ENCODE results near the gene C22orf42.
A peak's percentile ranks its signal among the peaks of the same experiment; 100 is the strongest.

C22orf42 gene, protein sequence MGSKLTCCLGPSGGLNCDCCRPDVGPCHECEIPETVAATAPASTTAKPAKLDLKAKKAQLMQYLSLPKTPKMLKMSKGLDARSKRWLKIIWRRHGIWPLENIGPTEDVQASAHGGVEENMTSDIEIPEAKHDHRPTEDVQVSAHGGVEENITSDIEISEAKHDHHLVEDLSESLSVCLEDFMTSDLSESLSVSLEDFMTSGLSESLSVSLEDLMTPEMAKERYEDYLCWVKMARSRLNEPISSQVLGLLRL

DNA sequence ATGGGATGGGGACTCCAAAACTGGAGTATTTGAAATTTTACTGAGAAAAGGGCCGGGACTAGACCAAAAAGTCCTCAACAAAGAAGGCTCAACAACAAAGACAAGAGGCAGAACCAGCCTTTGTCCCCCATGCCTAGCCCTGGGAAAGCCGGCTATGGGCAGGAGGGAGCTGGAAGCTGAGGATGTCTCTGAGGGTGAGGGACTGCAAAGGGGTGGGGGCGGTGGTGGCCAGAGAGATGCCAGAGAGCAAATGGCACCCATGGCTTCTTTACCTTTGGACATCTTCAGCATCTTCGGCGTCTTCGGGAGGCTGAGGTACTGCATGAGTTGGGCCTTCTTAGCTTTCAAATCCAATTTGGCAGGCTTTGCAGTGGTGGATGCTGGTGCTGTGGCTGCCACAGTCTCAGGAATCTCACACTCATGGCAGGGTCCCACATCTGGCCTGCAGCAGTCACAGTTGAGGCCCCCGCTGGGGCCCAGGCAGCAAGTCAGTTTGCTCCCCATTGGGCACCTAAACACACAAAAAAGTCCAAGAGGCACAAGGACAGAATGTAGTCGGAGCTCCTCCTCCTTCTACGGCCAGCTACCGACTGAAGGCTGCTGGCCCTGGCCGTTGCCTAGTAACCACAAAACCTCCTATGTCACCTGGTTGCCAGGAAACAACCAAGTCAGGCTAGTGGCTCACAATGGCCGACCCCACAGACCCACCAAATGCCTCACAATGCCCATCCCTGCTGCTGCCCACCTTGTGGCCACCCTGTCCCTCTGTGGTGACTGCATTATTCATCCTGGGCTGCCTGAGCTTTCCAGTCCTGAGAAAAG lies at the start of gene C22orf42:
TSS of gene C22orf42 (minus strand) at position 592 of the 822 bp plus-strand sequence. CDS start at position 504, 88 bp downstream.
- DNase-seq (ENCODE audit: low read depth) = no peak
- Histone ChIP-seq H3K9ac (ENCODE audit: low read length) (no peak within 1 kb of the TSS), H3K4me1 (ENCODE audit: control insufficient read depth, insufficient read depth, low read length) (no peaks in the 10 kb centered on the region), H3K36me3 (ENCODE audit: control insufficient read depth, insufficient read depth, low read length, severe bottlenecking) (no peaks in the 10 kb centered on the region), H3K27me3 (replicated peaks; ENCODE audit: control insufficient read depth, insufficient read depth, low read length) (peaks cover 6% of the 10 kb centered on the region), H3K4me3 (ENCODE audit: low read length) (no peak within 1 kb of the TSS), H3K9me3 (ENCODE audit: control insufficient read depth, low read length) (no peaks in the 10 kb centered on the region)

DNA sequence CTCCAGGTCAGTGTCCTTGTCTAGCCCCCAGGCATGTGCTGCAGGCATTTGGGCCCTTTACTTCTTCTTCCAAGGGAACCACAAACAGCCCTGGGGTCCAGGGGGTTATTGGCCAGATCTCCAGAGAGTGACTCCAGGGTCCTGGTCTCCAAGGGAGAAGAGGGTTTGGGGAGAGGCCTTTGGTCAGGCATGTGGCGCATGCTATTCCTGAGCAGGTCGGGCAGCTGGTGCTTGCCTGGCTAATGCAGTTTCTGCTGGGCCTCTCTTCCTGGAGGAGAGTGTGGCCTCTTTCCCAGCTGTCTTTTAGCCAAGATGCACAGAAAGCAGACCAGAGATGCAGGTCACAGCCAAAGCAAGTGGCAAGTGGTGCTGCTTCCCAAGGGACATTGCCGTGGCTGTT lies 49.6 kb upstream of the C22orf42 start:
- DNase-seq (ENCODE audit: low read depth) = no peak
- Histone ChIP-seq H3K9me3 (ENCODE audit: control insufficient read depth, low read length) (no peaks in the 10 kb centered on the region), H3K27me3 (replicated peaks; ENCODE audit: control insufficient read depth, insufficient read depth, low read length) (peaks cover 22% of the 10 kb centered on the region), H3K36me3 (ENCODE audit: control insufficient read depth, insufficient read depth, low read length, severe bottlenecking) (no peaks in the 10 kb centered on the region), H3K4me1 (ENCODE audit: control insufficient read depth, insufficient read depth, low read length) (no peaks in the 10 kb centered on the region), H3K4me3 (ENCODE audit: low read length) (no peak overlapping the region), H3K9ac (ENCODE audit: low read length) (no peak overlapping the region)

DNA sequence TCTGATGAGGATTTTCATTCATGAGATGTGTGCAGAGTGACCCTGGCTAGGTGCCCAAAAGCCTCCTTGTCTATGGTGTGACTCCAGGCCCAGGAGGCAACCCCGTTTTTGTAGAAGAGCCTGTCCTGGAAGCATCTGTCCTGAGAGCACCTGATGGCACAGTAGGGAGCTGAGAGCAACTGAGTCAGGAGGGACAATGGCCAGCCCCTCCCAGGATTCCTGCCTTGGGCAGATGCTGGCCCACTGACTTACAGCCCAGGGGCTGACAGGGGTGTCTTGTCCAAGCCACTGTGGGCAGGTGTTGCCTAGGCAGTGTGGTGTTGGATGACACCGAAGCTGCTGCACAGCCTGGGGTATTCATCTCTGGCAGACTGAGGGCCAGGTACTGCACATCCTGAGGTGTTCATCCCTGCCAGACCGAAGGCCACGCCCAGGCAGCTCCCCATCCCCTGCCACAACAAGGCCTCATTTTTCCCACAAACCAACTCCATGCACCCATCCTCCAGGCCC lies 48.9 kb upstream of the C22orf42 start:
- no peaks in the 10 kb centered on the region for H3K36me3 ChIP-seq (ENCODE audit: control insufficient read depth, insufficient read depth, low read length, severe bottlenecking)
- DNase-seq (ENCODE audit: low read depth) = no peak
- H3K4me3 ChIP-seq (ENCODE audit: low read length) = no peak overlapping the region
- no peaks in the 10 kb centered on the region for H3K9me3 ChIP-seq (ENCODE audit: control insufficient read depth, low read length)
- H3K27me3 ChIP-seq (replicated peaks; ENCODE audit: control insufficient read depth, insufficient read depth, low read length) = peaks cover 25% of the 10 kb centered on the region
- no peak overlapping the region for H3K9ac ChIP-seq (ENCODE audit: low read length)
- no peaks in the 10 kb centered on the region for H3K4me1 ChIP-seq (ENCODE audit: control insufficient read depth, insufficient read depth, low read length)

DNA sequence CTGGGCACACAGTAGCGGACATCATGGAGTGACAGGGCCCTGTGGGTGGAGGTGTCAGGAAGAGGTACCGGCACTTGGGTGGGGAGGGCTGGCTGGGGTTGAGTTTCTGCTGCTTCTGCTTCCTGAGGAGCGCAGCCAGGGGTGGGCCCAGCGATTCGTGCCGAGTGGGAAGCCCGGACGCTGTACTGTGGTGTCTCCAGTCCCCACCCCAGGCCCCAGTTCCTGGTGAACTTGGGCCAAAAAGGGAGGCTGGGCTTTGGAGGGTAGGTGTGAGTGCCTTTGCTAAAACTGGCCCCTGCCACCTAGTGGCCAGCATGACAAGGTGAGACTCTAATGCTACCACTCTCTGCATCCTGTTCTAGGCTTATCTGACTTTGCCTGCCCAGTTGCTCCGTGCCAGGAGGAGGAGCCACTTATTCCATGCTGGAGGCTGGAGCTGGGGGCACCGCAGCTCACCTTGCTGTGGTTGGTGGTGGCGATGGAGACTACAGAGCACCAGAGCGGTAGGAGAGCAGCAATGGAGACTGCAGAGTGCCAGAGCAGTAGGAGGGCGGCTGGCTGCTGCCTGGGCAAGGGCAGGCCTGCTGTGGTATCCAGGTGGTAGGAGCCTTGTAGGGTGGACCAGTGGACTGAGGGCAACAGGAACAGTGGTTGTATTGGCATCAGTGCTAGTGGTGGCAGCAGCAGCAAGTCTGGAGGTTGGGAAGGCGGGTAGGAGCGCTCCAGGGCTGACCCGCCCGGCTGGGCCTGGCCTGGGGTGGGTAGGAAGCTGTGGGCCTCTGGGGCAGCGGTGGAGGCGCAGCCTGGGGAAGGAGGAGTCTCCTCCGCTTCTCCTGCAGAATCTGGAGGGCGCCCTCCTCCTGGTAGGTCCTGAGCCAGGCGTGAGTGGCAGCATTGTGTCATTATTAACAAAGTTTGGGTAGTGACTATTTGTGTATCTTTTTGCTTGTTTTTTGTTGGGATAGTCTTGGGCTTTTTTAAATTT lies 48.0 kb upstream of the C22orf42 start:
- peak; percentile 11 for DNase-seq (ENCODE audit: low read depth)
- Histone ChIP-seq H3K4me1 (ENCODE audit: control insufficient read depth, insufficient read depth, low read length) (no peaks in the 10 kb centered on the region), H3K9me3 (ENCODE audit: control insufficient read depth, low read length) (no peaks in the 10 kb centered on the region), H3K9ac (ENCODE audit: low read length) (no peak overlapping the region), H3K36me3 (ENCODE audit: control insufficient read depth, insufficient read depth, low read length, severe bottlenecking) (no peaks in the 10 kb centered on the region), H3K4me3 (ENCODE audit: low read length) (no peak overlapping the region), H3K27me3 (replicated peaks; ENCODE audit: control insufficient read depth, insufficient read depth, low read length) (peaks cover 27% of the 10 kb centered on the region)

DNA sequence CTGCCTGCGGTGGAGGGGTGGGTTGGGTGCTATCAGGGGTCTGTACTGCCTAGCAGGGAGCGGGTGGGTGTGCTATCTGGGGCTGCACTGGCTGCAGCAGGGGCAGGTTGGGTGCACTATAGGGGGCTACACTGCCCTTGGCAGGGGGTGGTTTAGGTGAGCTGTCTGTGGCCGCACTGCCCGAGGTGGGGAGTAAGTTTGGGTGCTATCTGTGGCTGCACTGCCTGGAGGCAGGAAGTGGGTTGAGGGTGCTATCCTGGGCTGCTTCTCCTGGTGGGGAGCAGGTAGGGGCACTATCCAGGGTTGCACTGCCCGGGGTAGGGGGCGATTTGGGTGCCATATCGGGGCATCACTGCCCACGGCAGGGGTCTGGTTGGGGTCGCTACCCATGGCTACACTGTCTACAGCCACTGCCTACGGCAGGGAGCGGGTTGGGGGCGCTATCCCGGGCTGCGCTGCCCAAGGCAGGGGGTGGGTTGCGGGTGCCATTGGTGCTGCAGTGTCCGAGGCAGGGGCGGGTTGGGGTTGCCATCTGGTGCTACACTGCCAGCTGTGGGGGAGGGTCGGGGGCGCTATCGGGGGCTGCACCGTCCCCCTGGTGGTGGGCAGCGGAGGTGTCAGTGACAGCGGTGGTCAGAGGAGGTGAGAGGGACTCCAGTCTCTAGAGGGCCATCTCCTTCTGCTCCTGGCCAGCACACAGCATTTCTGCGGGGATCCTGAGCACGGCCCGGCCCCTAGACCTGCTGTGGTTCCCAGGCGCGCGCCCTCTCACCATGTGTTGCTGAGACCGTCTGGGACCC lies 47.1 kb upstream of the C22orf42 start:
- DNase-seq (ENCODE audit: low read depth) = no peak
- H3K4me1 ChIP-seq (ENCODE audit: control insufficient read depth, insufficient read depth, low read length) = no peaks in the 10 kb centered on the region
- no peak overlapping the region for H3K4me3 ChIP-seq (ENCODE audit: low read length)
- H3K36me3 ChIP-seq (ENCODE audit: control insufficient read depth, insufficient read depth, low read length, severe bottlenecking) = no peaks in the 10 kb centered on the region
- no peak overlapping the region for H3K9ac ChIP-seq (ENCODE audit: low read length)
- H3K27me3 ChIP-seq (replicated peaks; ENCODE audit: control insufficient read depth, insufficient read depth, low read length) = peaks cover 31% of the 10 kb centered on the region
- no peaks in the 10 kb centered on the region for H3K9me3 ChIP-seq (ENCODE audit: control insufficient read depth, low read length)

DNA sequence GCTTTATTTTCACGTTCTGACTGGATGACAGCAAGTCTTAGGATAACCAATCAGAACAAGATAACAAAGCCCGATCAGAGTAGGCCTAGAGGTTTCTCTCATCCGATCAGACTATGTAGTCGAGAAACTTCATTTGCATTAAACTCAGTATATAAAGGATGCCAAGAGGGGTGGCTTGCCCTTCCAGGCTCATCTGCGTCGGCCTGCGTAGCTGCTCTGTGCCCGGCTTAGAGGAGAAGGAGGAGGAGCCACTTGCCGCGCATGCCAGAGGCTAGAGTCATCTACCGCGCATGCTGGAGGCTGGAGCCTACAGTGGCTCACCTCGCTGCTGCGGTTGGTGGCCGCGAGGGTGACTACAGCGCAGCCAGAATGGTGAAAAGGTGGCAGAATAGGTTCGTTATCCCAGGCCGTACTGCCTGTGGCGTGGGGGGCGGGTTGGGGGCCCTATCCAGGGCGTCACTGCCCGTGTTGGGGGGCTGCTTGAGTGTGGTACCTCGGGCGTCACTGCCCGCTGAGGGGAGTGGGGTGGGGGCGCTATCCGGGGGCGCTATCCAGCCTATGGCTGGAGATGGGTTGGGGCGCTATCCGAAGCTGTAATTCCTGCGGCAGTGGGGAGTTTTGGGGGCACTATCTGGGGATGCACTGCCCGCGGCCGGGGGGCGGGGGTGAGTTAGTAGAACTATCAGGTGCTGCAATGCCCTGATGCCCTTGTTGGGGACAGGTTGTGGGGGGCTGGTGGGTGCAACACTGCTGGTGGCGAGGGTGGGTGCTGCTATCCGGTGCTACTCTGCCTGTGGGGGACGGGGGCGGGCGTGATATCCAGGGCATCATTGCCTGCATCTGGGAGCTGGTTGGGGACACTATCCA lies 46.0 kb upstream of the C22orf42 start, which contains the start of gene RFPL2:
TSS of gene RFPL2 (minus strand) at position 218 of the 867 bp plus-strand sequence. CDS start 2,622 bp downstream, outside the sequence.
- Histone ChIP-seq H3K9ac (ENCODE audit: low read length) (no peak within 1 kb of the TSS), H3K27me3 (replicated peaks; ENCODE audit: control insufficient read depth, insufficient read depth, low read length) (peaks cover 25% of the 10 kb centered on the region), H3K4me3 (ENCODE audit: low read length) (no peak within 1 kb of the TSS), H3K36me3 (ENCODE audit: control insufficient read depth, insufficient read depth, low read length, severe bottlenecking) (no peaks in the 10 kb centered on the region), H3K4me1 (ENCODE audit: control insufficient read depth, insufficient read depth, low read length) (no peaks in the 10 kb centered on the region), H3K9me3 (ENCODE audit: control insufficient read depth, low read length) (no peaks in the 10 kb centered on the region)
- no peak for DNase-seq (ENCODE audit: low read depth)

DNA sequence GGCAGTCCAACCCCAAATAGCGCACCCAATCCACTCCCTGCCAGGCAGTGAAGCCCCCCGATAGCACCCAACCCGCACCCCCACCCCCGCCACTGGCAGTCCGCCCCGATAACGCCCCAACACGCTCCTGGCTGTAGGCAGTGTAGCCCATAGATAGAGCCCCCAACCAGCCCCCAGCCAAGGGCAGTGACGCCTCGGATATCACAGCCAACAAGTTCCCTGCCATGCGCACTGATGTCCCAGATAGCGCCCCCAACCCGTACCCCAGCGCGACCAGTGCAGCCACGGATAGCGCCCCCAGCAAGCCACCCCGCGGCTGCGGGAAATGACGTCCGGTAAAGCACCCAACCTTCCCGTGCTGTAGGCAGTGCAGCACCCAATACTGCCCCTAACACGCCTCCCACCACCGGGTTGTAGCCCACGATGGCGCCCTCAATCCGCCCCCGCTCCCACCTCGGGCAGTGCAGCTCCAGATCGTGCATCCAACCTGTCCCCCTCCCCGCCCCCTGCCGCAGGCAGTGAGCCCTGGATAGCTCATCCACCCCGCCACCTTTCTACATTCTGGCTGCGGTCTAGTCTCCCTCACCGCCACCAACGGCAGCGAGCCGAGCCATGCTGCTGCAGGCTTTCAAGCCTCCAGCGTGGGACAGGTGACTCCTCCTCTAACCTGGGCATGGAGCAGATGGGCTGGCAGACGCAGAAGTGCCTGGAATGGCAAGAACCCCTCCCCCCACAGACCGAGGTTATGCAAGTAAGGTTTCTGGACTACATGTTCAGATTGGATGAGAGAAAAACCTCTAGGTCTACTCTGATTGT lies 45.1 kb upstream of the C22orf42 start:
- DNase-seq (ENCODE audit: low read depth) = no peak
- Histone ChIP-seq H3K27me3 (replicated peaks; ENCODE audit: control insufficient read depth, insufficient read depth, low read length) (peaks cover 25% of the 10 kb centered on the region), H3K4me1 (ENCODE audit: control insufficient read depth, insufficient read depth, low read length) (no peaks in the 10 kb centered on the region), H3K9ac (ENCODE audit: low read length) (no peak overlapping the region), H3K9me3 (ENCODE audit: control insufficient read depth, low read length) (no peaks in the 10 kb centered on the region), H3K4me3 (ENCODE audit: low read length) (no peak overlapping the region), H3K36me3 (ENCODE audit: control insufficient read depth, insufficient read depth, low read length, severe bottlenecking) (no peaks in the 10 kb centered on the region)

DNA sequence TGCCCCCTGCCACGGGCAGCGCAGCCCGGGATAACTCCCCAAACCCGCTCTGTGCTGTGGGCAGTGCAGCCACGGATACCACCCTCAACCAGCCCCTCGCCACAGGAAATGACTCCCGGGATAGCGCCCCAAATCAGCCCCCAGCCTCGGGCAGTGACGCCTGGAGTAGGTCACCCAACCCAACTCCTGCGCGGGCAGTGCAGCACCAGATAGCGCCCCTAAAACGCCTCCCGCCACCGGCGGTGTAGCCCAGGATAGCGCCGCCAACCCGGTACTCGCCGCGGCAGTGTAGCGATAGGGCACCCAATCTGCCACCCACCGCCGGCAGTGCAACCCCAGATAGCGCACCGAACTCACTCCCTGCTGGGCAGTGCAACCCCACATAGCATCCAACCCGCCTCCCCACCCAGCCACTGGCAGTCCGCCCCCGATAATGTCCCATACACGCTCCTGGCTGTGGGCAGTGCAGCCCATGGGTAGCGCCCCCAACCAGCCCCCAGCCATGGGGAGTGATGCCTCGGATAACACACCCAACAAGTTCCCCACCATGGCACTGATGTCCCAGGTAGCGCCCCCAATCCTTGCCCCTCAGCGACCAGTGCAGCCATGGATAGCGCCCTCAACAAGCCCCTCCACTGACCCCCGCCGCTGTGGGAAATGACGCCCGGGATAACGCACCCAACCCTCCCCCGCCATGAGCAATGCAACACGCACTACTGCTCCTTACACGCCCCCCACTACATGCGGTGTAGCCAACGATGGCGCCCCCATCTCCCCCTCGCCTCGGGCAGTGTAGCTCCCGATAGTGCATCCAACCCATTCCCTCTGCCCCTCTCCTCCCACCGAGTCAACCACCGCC lies 44.3 kb upstream of the C22orf42 start:
- Histone ChIP-seq H3K27me3 (replicated peaks; ENCODE audit: control insufficient read depth, insufficient read depth, low read length) (peaks cover 29% of the 10 kb centered on the region), H3K4me1 (ENCODE audit: control insufficient read depth, insufficient read depth, low read length) (no peaks in the 10 kb centered on the region), H3K4me3 (ENCODE audit: low read length) (no peak overlapping the region), H3K36me3 (ENCODE audit: control insufficient read depth, insufficient read depth, low read length, severe bottlenecking) (no peaks in the 10 kb centered on the region), H3K9ac (ENCODE audit: low read length) (no peak overlapping the region), H3K9me3 (ENCODE audit: control insufficient read depth, low read length) (no peaks in the 10 kb centered on the region)
- DNase-seq (ENCODE audit: low read depth) = no peak
